ENCODE data around the gene BICDL1. TPM values are rescaled to one million over a fixed set of nuclear protein-coding genes. Genes with fewer than 3 reads are reported as not detected.

BICDL1 gene
- total and polyA plus RNA-seq, 2 of the 4 experiments (the other 2 are of a cell fraction): not detected

DNA sequence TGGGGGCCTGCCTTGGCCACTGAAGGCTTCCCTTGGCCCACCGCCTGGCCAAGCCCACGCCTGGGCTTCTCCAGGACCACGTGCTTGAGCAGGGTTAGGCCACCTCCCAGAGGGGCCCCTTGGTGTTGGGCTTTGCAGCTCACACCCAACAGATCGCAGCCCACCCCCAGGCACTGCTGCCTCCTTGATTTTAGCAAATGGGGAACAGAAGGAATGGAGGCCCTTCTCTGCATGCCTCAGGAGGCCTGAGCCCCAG is 104.2 kb downstream of the BICDL1 start:
- Histone ChIP-seq H3K4me1 (ENCODE audit: control insufficient read depth, insufficient read depth, low read length) (no peaks in the 10 kb centered on the region; the same call in 1 of the 2 replicates), H3K4me2 (ENCODE audit: low read depth, low read length) (no peak overlapping the region), H4K5ac (ENCODE audit: low read depth, low read length) (no peak overlapping the region), H2AK9ac (replicated peaks; ENCODE audit: low read depth, low read length, poor library complexity) (peak overlapping the region; percentile 42), H4K8ac (ENCODE audit: low read depth in 2 of 2, low read length in 2 of 2) (no peak overlapping the region), H2AK5ac (ENCODE audit: low read depth, low read length) (no peak overlapping the region), H3K18ac (ENCODE audit: low read depth, low read length) (no peak overlapping the region), H2BK15ac (ENCODE audit: low read depth, low read length) (no peak overlapping the region), H4K91ac (ENCODE audit: insufficient read depth, low read depth, low read length) (no peak overlapping the region), H2AFZ (replicated peaks; ENCODE audit: low read length, poor library complexity) (no peak overlapping the region), H3K79me1 (ENCODE audit: low read depth in 1 of 2, low read length in 2 of 2) (peaks cover 0 to 20% of the 10 kb centered on the region in 2 experiments; a peak in 3 of 4 replicates), H3K56ac (ENCODE audit: extremely low read depth, insufficient read depth, low read length) (no peak overlapping the region), H3K27me3 (ENCODE audit: control insufficient read depth, insufficient read depth, low read length) (no peaks in the 10 kb centered on the region), H3K9ac (ENCODE audit: low read depth, low read length) (no peak overlapping the region), H4K20me1 (ENCODE audit: insufficient read depth, low read length) (peaks cover 40% of the 10 kb centered on the region), H3K4me3 (ENCODE audit: insufficient read depth, low read depth, low read length) (no peak overlapping the region), H3K23ac (ENCODE audit: low read depth, low read length) (no peak overlapping the region), H3K9me1 (ENCODE audit: insufficient read depth, low read length) (0 out of 2 replicates have a peak, but pooled peaks cover 11% of the 10 kb centered on the region), H3K36me3 (ENCODE audit: control insufficient read depth, insufficient read depth, low read length) (peaks cover 37% of the 10 kb centered on the region), H2BK5ac (ENCODE audit: low read depth, low read length, poor library complexity, severe bottlenecking) (no peak overlapping the region), H3K9me3 (ENCODE audit: control insufficient read depth, insufficient read depth, low read length) (no peaks in the 10 kb centered on the region), H2BK120ac (ENCODE audit: low read depth, low read length) (no peak overlapping the region), H3K27ac (ENCODE audit: insufficient read depth, low read length) (no peak overlapping the region), H3K14ac (replicated peaks; ENCODE audit: low read depth, low read length) (no peak overlapping the region), H2BK20ac (ENCODE audit: low read depth, low read length) (no peak overlapping the region), H3K4ac (ENCODE audit: low read depth, low read length) (no peak overlapping the region)
- in situ Hi-C loops (cut with MboI; ENCODE audit: low sequenced_read_pairs): no loop called here
- DNase-seq (no peak), ATAC-seq (ENCODE audit: low read depth) (no peak)
- POLR2A ChIA-PET (ENCODE audit: unreplicated experiment): interaction anchor here (0.5 kb wide), 1 partner anchor 12 kb away, joined by 5 read pairs; no protein-coding TSS in a partner anchor
- intact Hi-C loops (cut with micrococcal nuclease): no loop called here
- BruUV-seq (replicated peaks): no TSS peak
- dilution Hi-C loops (cut with HindIII; ENCODE audit: low sequenced_read_pairs, unreplicated experiment): no loop called here
- 100% methylated on average over 1 of the region's 4 CpGs; no CpG with 5 or more reads in 1 of the 2 experiments for WGBS, 2 experiments (ENCODE audit: extremely low coverage in 2 of 2, insufficient read length in 1 of 2)
- TF ChIP-seq, protein P1, sequence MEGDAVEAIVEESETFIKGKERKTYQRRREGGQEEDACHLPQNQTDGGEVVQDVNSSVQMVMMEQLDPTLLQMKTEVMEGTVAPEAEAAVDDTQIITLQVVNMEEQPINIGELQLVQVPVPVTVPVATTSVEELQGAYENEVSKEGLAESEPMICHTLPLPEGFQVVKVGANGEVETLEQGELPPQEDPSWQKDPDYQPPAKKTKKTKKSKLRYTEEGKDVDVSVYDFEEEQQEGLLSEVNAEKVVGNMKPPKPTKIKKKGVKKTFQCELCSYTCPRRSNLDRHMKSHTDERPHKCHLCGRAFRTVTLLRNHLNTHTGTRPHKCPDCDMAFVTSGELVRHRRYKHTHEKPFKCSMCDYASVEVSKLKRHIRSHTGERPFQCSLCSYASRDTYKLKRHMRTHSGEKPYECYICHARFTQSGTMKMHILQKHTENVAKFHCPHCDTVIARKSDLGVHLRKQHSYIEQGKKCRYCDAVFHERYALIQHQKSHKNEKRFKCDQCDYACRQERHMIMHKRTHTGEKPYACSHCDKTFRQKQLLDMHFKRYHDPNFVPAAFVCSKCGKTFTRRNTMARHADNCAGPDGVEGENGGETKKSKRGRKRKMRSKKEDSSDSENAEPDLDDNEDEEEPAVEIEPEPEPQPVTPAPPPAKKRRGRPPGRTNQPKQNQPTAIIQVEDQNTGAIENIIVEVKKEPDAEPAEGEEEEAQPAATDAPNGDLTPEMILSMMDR (conservative IDR thresholded peaks at IDR 0.05; ENCODE audit: low read depth, low read length): no peak
- TF ChIP-seq BHLHE40 (IDR thresholded peaks at IDR 0.05; ENCODE audit: low read depth, low read length): no peak
- TF ChIP-seq POLR2A (IDR thresholded peaks at IDR 0.05; ENCODE audit: low read depth, low read length): no peak
- TF ChIP-seq MAZ (IDR thresholded peaks at IDR 0.05; ENCODE audit: borderline replicate concordance, low read depth, low read length): no peak
- no peak for TF ChIP-seq RFX5 (IDR thresholded peaks at IDR 0.05; ENCODE audit: low read depth, low read length)
- no peak for TF ChIP-seq CEBPB (IDR thresholded peaks at IDR 0.05; ENCODE audit: low read depth, low read length)
- no peak for TF ChIP-seq MAFK (IDR thresholded peaks at IDR 0.05; ENCODE audit: low read depth, low read length)
- TF ChIP-seq MXI1 (IDR thresholded peaks at IDR 0.05; ENCODE audit: borderline replicate concordance, low read depth, low read length): no peak
- TF ChIP-seq, protein P2, sequence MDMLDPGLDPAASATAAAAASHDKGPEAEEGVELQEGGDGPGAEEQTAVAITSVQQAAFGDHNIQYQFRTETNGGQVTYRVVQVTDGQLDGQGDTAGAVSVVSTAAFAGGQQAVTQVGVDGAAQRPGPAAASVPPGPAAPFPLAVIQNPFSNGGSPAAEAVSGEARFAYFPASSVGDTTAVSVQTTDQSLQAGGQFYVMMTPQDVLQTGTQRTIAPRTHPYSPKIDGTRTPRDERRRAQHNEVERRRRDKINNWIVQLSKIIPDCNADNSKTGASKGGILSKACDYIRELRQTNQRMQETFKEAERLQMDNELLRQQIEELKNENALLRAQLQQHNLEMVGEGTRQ (IDR thresholded peaks at IDR 0.05; ENCODE audit: low read depth, low read length): no peak
- TF ChIP-seq, protein P3, sequence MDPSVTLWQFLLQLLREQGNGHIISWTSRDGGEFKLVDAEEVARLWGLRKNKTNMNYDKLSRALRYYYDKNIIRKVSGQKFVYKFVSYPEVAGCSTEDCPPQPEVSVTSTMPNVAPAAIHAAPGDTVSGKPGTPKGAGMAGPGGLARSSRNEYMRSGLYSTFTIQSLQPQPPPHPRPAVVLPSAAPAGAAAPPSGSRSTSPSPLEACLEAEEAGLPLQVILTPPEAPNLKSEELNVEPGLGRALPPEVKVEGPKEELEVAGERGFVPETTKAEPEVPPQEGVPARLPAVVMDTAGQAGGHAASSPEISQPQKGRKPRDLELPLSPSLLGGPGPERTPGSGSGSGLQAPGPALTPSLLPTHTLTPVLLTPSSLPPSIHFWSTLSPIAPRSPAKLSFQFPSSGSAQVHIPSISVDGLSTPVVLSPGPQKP (IDR thresholded peaks at IDR 0.05; ENCODE audit: borderline replicate concordance, low read depth, low read length): no peak
- no peak for TF ChIP-seq RCOR1 (IDR thresholded peaks at IDR 0.05; ENCODE audit: insufficient replicate concordance, low read length)
- no peak for TF ChIP-seq RAD21 (IDR thresholded peaks at IDR 0.05; ENCODE audit: low read length)
- TF ChIP-seq NFE2L2 (IDR thresholded peaks at IDR 0.05; ENCODE audit: low read depth, low read length): no peak
- CTCF ChIA-PET: no interaction called here

All from IMR-90 (cell line).